Esophagus muscularis mucosa (tissue), 4 donors: Measurements from ENCODE around the gene EPSTI1. TPM values are rescaled to one million over a fixed set of nuclear protein-coding genes. Genes with fewer than 3 reads are reported as not detected.
A peak's percentile ranks its signal among the peaks of the same experiment; 100 is the strongest.

Experiments used
- DNase-seq: peaks from one replicate; pipeline ENCODE4 v3.0.0-alpha.2; 2017; ENCODE audit errors: extremely low spot score
- H3K27ac ChIP-seq, 4 donors: fragments of 200-600 bp; sonication (generic); replicated peaks in 1 of 4; 1 replicate in 3 of 4; 2 replicates in 1 of 4; pipeline ENCODE4 v1.5.1; 2016 to 2019; ENCODE audit warnings: mild to moderate bottlenecking in 1 of 4
- H3K27me3 ChIP-seq, 4 donors: fragments of 200-600 bp; sonication (generic); one replicate each; pipeline versions ENCODE4 v1.5.1 to v1.6.0; 2016 to 2019
- H3K36me3 ChIP-seq, 4 donors: fragments of 200-600 bp; sonication (generic); one replicate each; pipeline ENCODE4 v1.5.1; 2016 to 2019
- H3K4me1 ChIP-seq, 4 donors: fragments of 200-600 bp; sonication (generic); one replicate each; pipeline ENCODE4 v1.5.1; 2016 to 2019
- H3K4me3 ChIP-seq, 4 donors: fragments of 200-600 bp; sonication (generic); 1 replicate in 2 of 4; 2 replicates in 2 of 4; pipeline ENCODE4 v1.5.1; 2016 to 2019; ENCODE audit warnings: mild to moderate bottlenecking in 4 of 4, moderate library complexity in 1 of 4
- H3K9me3 ChIP-seq, 4 donors: fragments of 200-600 bp; sonication (generic); 1 replicate in 3 of 4; 2 replicates in 1 of 4; pipeline ENCODE4 v1.5.1; 2016 to 2019
- EP300 ChIP-seq: sonication (generic); formaldehyde crosslinking; IDR thresholded peaks from one replicate; pipeline ENCODE4 v1.6.1; 2017; ENCODE audit warnings: antibody characterized with exemption
- POLR2A ChIP-seq: fragments of 450-650 bp; IDR thresholded peaks from one replicate; pipeline ENCODE4 v1.6.1; 2017; ENCODE audit warnings: antibody characterized with exemption, moderate library complexity, mild to moderate bottlenecking, low read depth
- POLR2AphosphoS5 ChIP-seq, 2 donors: sonication (generic); formaldehyde crosslinking; IDR thresholded peaks; one replicate each; pipeline ENCODE4 v1.6.1; 2017; ENCODE audit warnings: antibody characterized with exemption in 2 of 2
- WGBS: methylation state at CpG from one replicate; pipeline ENCODE4 v1.1.5; 2018; 5-methylcytosine and 5-hydroxymethylcytosine counted together
- intact Hi-C: fragments of 100-400 bp; cut with DNase I; formaldehyde crosslinking; loops from one replicate; pipeline ENCODE4 v1.15.1; 2023
- total RNA-seq, 4 donors: library from RNA; depleted of rRNA; stranded (reverse); fragments of >200 nt; gene quantifications; one replicate each; pipeline versions ENCODE4 v1.1.0 to v1.2.1, GENCODE V29; 2016
- TF ChIP-seq, protein P1 (sequence below), 3 experiments: fragments of 200-600 bp in 2 of 3; fragments of 450-650 bp in 1 of 3; sonication (generic) in 2 of 3; IDR thresholded peaks; one replicate each; pipeline ENCODE4 v1.5.1; 2017 to 2019; ENCODE audit warnings: antibody characterized with exemption in 3 of 3, mild to moderate bottlenecking in 2 of 3, moderate library complexity in 1 of 3

EPSTI1 gene
- total RNA-seq, 4 donors from 2014 or later, result 4.6 to 16.3 (median 9.6) TPM

DNA sequence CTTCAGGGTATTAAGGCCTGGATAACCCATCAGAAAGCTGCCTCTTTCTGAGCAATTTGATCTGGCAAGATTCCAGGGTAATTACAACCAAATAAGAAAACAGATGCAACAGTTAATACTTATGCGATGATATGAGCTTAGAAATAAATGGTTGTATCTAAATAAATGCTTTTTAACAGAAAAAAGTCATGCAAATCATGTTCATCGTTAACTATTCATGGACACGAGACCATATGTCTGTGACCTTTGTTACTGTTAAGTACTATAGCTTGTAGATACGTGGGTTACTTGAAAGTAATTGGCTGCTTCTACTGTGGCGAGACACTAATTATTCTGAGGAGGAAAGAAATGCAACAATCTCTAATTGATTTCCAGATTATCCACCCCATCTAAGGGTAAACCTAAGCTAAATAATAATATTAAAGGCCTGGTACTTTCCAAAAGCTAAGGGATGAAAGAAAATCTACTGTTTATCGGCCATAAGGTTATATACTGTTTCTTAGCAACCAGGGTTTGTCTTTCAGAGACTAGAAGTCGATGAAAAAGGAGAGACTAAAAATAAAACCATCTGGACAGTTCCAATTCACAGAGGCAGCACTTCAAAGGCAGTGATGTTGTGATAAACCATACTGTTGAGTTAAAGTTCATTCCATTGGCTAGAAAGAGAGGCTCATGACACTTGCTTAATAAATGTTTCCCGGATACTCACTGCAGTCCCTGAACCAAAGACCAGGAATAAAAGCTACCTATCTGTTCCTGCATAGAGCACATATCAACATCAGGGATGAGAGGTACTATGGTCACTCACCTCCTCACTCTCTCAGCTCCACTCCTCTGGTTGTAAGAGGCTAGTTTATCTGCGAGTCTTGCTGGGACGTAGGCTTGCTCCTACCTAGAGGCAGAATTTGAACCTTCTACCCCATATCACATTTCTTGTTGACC is 1.5 kb downstream of the EPSTI1 start:
- peak overlapping the region; percentile 62 to 81 (median 78) for H3K4me3 ChIP-seq
- peak overlapping the region; percentile 75 to 91 (median 86) for H3K27ac ChIP-seq
- H3K36me3 ChIP-seq, result no peaks in the 10 kb centered on the region
- WGBS, result 44% methylated on average over 10 of the region's 10 CpGs
- no peaks in the 10 kb centered on the region for H3K9me3 ChIP-seq
- intact Hi-C loops, result no loop called here
- DNase-seq, result no peak
- H3K27me3 ChIP-seq, result no peaks in the 10 kb centered on the region
- H3K4me1 ChIP-seq, result peaks cover 19 to 34% (median 28%) of the 10 kb centered on the region in 4 donors
- TF ChIP-seq POLR2AphosphoS5 (IDR thresholded peaks at IDR 0.05) (no peak), EP300 (no peak), POLR2A (no peak)
- TF ChIP-seq, protein P1, sequence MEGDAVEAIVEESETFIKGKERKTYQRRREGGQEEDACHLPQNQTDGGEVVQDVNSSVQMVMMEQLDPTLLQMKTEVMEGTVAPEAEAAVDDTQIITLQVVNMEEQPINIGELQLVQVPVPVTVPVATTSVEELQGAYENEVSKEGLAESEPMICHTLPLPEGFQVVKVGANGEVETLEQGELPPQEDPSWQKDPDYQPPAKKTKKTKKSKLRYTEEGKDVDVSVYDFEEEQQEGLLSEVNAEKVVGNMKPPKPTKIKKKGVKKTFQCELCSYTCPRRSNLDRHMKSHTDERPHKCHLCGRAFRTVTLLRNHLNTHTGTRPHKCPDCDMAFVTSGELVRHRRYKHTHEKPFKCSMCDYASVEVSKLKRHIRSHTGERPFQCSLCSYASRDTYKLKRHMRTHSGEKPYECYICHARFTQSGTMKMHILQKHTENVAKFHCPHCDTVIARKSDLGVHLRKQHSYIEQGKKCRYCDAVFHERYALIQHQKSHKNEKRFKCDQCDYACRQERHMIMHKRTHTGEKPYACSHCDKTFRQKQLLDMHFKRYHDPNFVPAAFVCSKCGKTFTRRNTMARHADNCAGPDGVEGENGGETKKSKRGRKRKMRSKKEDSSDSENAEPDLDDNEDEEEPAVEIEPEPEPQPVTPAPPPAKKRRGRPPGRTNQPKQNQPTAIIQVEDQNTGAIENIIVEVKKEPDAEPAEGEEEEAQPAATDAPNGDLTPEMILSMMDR (IDR thresholded peaks at IDR 0.05), result no peak

DNA sequence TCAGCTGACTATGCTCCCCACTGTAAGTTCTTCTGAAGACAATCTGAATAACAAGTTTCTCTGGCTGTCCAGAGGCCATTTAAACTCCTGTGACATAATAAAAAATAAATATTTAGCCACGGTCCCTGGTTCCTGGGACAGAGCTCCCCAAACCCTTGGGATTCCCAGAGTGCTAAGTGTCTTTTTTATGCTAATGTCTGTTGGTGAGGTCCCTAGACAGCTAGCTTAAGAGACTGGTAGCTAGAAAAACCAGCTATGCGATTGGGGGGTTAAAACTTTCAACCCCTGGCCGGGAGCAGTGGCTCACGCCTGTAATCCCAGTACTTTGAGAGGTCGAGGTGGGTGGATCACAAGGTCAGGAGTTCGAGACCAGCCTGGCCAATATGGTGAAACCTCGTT is 5.9 kb downstream of the EPSTI1 start:
- peaks cover 12 to 28% (median 22%) of the 10 kb centered on the region in 4 donors for H3K4me1 ChIP-seq
- no peaks in the 10 kb centered on the region for H3K9me3 ChIP-seq
- H3K27me3 ChIP-seq, result no peaks in the 10 kb centered on the region
- H3K27ac ChIP-seq, result peak overlapping the region in 1 of 4 donors; percentile 8
- DNase-seq, result no peak
- H3K36me3 ChIP-seq, result no peaks in the 10 kb centered on the region
- no peak overlapping the region for H3K4me3 ChIP-seq
- TF ChIP-seq, protein P1 (IDR thresholded peaks at IDR 0.05), result no peak
- TF ChIP-seq POLR2A, result no peak
- WGBS, result 82% methylated on average over 7 of the region's 7 CpGs
- intact Hi-C loops, result no loop called here

DNA sequence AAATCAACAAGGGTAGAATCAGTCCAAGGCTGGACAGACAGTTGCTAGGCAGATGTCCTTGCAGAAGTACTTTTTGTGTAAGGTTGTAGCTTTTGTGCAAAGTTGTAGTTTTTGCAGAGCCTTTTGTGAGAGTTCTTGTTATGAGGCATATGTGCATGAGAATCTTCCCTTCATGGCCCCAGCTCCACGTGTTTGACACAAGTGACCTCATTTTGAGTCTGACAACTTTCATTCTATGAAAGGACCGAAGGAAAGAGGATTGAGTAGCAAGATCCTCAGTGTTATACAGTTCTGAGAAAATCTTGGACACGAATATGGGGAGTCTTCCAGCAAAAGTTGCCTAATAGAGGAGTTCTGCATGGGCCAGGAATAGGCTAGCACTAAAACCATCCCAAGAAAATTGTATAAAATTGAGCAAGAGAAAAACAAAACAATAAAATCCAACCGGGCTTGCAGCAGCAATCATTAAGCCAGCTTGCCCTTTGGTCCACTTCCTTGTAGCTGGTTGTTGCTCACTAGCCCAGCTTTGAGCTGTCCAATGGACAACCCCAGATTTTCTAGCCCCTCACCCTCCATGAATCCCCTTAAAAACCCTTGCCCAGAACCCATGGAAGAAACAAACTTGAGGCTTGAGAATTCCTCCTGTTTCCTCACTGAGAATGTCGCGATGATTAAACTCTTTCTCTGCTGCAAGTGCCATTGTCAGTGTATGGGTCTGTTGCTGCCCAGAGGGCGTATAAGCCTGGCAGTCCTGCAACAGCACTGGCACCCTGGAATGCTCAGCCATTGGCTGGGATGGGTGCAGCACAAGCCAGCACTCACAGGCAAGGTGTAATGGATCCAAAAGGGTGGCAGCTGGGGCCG is 6.5 kb downstream of the EPSTI1 start:
- Histone ChIP-seq H3K36me3 (no peaks in the 10 kb centered on the region), H3K4me3 (no peak overlapping the region), H3K4me1 (peaks cover 6 to 22% (median 15%) of the 10 kb centered on the region in 4 donors), H3K9me3 (no peaks in the 10 kb centered on the region), H3K27ac (peak overlapping the region in 1 of 4 donors; percentile 8), H3K27me3 (no peaks in the 10 kb centered on the region)
- 85% methylated on average over 8 of the region's 8 CpGs for WGBS
- no peak for DNase-seq
- TF ChIP-seq EP300, result no peak
- TF ChIP-seq POLR2A, result no peak
- TF ChIP-seq POLR2AphosphoS5 (IDR thresholded peaks at IDR 0.05), result no peak
- TF ChIP-seq, protein P1 (IDR thresholded peaks at IDR 0.05), result no peak
- intact Hi-C loops, result no loop called here

DNA sequence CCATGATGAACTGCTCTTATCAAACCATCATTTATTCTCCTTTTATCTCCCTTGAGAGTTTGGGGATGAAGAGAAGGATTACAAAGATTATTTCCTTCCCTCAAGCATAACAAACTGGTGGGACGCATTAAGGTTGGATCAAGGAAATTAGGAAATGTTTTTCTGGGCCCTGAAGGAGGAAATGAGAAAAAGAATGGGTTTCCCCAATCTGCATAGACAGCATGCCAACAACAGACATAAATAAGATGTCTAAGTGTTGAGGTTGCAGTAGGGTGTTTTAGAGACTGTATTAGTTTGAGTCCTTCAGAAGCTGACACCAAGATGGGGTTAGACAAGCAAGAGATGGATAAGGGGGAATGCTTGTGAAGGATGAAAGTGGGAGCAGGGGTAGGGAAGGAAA is 7.3 kb downstream of the EPSTI1 start:
- TF ChIP-seq, protein P1 (IDR thresholded peaks at IDR 0.05), result no peak
- no peak for TF ChIP-seq EP300
- no peak for TF ChIP-seq POLR2AphosphoS5 (IDR thresholded peaks at IDR 0.05)
- no peak for TF ChIP-seq POLR2A
- Histone ChIP-seq H3K4me1 (peaks cover 0 to 14% (median 9%) of the 10 kb centered on the region in 4 donors), H3K4me3 (no peak overlapping the region), H3K27ac (no peak overlapping the region), H3K36me3 (no peaks in the 10 kb centered on the region), H3K9me3 (no peaks in the 10 kb centered on the region), H3K27me3 (no peaks in the 10 kb centered on the region)
- 82% methylated on average over 1 of the region's 1 CpG for WGBS
- intact Hi-C loops, result no loop called here
- no peak for DNase-seq
